Amygdala (tissue), 56 donors: Measurements from ENCODE around the gene PRR12.
"Not testable (repeated sequence)": the region's sequence is repeated elsewhere in the genome, so short reads cannot be mapped to it uniquely, and the experiment has no call there.

Source experiments
- DNase-seq, 56 donors: peaks; one replicate each; lab custom pipeline; 2025; lab: John Stamatoyannopoulos, UW

PRR12 gene

GRCh38 chr19:49613374-49613773 lies 22.4 kb downstream of the PRR12 start:
- DNase-seq: no peak

- DNase-seq: no peak
Observed at GRCh38 chr19:49614096-49614833, 23.3 kb downstream of the PRR12 start.

- DNase-seq: no peak
Observed at GRCh38 chr19:49615861-49616260, 24.9 kb downstream of the PRR12 start.

DNA sequence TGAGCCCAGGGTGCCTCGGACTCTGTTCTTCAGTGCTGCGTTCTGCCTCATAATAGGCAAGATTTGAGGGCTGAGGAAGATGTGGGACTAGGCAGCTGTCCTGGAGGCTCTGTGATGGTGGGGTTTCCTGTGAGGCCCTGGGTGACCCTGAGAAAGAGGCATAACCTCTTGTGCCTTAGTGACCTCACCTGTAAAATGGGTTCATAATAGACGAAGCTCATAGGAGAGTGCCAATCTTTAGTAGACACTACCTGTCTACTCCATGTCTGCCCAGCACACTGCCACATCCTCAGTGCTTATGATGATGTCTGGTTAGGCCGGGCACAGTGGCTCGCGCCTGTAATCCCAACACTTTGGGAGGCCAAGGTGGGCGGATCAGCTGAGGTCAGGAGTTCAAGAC lies 25.6 kb downstream of the PRR12 start:
- no peak for DNase-seq

DNA sequence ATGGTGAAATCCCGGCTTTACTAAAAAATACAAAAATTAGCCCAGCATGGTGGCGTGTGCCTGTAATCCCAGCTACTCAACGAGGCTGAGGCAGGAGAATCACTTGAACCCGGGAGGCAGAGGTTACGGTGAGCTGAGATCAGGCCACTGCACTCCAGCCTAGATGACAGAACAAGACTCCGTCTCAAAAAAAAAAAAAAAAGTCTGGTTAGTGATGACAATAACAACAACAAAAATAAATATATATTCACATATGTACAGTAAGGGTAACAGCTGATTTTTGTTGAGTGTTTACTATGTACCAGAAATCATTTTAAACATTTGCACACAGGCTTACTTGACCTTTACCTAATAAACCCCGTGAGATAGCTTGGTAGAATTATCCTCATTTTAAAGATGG lies 26.0 kb downstream of the PRR12 start:
- DNase-seq: no peak

- DNase-seq: not testable (repeated sequence)
Observed at GRCh38 chr19:49617860-49618259, 26.9 kb downstream of the PRR12 start.

DNA sequence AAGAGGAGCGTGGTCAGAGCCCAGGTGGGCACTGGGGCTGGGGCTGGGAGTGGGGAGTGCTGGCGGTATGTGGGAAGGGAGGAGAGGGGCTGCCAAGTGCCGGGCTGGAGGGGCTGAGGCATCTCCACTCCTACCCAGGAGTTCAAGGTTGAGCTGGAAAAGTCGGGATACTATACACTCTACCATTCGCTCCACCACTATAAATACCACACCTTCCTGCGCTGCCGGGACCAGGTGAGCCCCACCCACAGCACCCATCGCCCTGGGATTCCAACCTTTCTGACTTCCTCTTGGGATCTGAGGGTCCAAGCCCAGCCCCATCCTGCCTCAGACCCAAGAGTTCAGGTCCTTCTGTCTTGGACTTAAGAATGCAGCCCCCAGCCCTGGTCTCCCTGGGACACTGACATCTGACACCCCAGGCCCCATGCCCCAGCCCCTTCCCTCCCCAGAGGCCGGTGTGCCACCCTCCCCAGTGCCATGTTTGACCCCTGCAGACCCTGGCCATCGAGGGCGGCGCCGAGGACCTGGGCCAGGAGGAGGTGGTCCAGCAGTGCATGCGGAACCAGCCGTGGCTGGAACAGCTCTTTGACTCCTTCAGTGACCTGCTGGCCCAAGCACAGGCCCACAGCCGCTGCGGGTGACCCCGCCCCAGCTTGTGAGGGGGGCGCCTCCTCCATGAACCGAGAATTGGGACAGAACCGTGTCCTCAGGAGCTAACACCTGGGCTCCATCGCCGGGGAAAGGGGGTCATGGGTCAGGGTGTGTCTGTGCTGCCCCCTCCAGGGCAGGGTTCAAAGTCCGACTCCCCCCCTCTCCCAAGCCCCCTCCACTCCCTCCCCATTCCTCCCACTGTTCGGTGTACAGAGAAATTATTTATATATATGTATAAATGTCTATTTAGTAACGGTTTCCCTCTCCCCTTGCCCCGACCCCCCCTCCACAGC lies 34.3 kb downstream of the PRR12 start:
- no peak for DNase-seq

DNA sequence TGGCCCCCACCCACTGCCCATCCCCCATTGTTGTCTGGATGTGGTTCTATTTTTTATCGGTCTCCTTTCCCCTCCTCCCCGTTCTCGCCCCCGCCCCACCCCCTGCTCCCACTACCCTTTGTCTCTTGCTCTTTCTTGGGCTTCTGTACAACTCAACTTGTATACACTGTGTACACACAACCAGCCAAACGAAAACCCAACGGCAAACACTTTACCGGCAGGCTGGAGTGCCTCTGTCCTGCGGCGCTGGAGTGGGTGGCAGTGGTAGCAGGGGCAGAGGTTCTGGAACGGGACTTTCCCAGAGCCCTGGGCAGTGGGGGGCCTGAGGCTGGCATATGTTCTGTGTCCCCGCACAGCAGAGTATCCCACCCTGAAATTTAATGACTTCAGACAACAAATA lies 35.2 kb downstream of the PRR12 start:
- no peak for DNase-seq

- no peak for DNase-seq
Observed at GRCh38 chr19:49629659-49630058, 38.7 kb downstream of the PRR12 start.

DNA sequence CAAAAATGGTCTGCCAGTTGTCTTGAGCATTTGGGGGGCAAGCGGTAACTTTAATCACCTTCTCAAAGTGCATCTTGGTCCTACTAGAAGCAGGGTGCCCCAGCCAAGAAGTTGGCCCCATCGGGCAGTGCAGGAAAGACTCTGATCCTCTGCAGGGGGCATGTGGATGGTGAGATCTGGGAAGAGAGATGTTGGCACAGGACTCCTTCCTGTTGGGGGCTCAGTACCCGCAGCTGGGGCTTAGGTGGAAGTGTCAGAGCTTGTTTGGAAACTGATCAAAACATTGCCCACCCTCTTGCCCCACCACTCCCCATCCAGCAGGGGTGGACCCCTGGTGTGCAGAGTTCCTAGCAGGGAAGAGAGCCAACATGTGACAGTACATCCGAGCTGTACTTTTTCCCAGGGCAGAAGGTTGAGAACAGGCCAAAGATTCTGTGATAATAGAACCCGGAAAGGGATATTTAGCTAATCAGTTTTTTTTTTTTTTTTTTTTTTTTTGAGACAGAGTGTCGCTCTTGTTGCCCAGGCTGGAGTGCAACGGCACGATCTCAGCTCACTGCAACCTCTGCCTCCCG lies 40.1 kb downstream of the PRR12 start:
- peak in 1 of 56 donors; percentile 18 for DNase-seq

GRCh38 chr19:49631610-49632192 lies 40.7 kb downstream of the PRR12 start:
- DNase-seq: no peak

DNA sequence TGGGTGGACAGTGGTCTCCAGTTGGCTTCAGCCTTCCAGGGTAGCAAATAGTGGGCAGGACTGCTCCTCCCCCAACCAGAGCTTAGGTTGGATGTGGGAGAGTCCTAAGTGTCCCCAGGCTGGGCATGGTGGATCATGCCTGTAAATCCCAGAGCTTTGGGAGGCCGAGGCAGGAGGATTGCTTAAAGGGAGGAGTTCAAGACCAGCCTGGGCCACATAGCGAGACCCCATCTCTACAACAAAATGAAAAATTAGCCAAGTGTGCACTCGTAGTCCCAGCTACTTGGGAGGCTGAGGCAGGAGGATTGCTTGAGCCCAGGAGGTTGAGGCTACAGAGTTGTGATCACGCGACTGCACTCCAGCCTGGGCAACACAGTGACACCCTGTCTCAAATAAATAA lies 41.6 kb downstream of the PRR12 start:
- no peak for DNase-seq

DNA sequence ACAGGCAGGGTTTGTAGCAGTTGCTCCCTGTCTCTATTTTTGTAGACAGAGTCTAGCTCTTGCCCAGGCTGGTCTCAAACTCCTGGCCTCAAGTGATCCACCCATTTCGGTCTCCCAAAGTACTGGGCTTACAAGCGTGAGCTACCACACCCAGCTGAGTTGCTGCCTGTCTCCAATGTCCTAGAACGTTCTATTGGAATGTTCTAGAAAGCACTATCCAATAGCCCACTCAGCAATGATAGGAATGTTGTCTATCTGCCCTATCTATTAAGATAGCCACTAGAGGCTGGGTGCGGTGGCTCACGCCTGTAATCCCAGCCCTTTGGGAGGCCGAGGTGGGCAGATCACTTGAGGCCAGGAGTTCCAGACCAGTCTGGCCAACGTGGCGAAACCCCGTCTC lies 42.3 kb downstream of the PRR12 start:
- peak in 1 of 56 donors; percentile 39 for DNase-seq

- no peak for DNase-seq
Observed at GRCh38 chr19:49635530-49636232, 44.7 kb downstream of the PRR12 start.

DNA sequence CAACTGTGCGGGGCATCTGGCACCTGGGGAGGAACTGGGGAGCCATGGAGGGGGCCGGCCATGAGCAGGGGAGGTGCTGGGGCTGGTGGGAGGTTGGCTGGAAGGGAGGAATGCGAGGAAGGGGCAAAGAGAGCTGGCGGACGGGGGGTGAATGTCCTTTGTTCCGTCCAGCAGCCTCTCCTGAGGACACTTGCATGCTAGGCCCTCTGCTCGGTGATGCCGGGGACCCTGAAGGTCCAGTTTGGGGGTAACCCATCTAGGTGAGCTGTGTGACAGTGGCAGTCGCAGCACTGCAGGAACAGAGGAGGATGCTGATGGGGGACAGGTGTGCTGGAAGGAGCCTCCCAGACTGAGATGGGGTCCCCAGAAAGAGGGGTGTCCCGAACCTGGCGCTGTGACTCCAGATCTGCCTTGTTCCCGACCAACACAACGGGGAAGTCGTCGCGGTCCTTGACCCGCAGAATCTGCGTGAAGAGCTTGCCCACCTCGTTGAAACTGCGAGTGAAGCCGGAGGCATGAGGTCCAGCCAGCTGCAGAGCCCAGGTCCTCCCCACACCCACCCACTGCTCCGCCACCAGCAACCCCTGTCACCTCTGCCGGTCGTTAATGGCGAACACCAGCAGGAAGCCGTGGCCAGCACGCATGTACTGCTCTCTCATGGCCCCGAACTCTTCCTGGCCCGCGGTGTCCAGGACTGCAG lies 45.4 kb downstream of the PRR12 start:
- DNase-seq: peak in 1 of 56 donors; percentile 13

- DNase-seq: peak in 12 of 56 donors; percentile 4 to 43 (median 17)
Observed at GRCh38 chr19:49637821-49638738, 47.1 kb downstream of the PRR12 start.

DNA sequence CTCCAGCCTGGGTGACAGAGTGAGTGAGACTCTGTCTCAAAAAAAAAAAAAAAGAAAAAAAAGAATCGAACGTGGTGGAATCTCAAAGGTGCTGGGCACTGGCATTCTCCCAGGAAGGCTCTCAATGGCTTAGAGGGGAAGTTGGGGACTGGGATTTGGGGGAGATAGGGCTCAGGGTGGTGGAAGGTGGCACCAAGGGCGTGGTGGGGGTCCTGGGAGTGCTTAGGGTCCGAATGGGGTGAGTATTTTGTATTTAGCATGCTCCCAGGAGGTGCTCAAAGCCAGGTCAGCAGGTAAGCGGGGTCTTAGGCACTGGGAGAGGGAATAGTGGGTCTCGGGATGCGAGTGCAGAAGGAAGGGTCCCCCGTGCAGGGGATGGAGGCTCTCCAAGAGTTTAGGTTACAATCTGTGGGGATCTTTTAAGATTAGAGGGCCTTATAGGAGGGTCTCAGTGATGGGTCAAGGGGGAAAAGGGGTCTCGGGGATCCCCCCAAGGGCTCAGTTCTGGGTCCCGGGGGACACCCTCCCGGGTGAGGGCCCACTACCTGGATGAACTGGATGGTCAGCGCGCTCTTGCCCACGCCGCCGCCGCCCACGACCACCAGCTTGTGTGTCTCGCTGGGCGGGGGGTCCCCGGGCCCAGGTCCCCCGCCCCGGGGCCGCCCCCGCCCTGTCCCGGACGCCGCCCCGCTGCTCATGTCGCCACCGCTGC lies 48.6 kb downstream of the PRR12 start:
- DNase-seq: no peak
